Left colon (tissue), 2 donors: ENCODE data around the gene MITF. TPM values are rescaled to one million over a fixed set of nuclear protein-coding genes. Genes with fewer than 3 reads are reported as not detected.

ENCODE experiments used
- ATAC-seq: fragments of 200-7000 bp; cut with Tn5 transposase; one replicate; pipeline ENCODE4 v1.9.1; 2020; ENCODE audit warnings: mild to moderate bottlenecking, moderate library complexity
- DNase-seq, 2 donors: peaks; one replicate each; pipeline ENCODE4 v3.0.0-alpha.2; 2020
- intact Hi-C, 2 donors: fragments of 100-400 bp; cut with DNase I in 1 of 2; cut with micrococcal nuclease in 1 of 2; formaldehyde crosslinking; loops; one replicate each; pipeline versions ENCODE4 v1.11.2 to v1.14.0; 2022; cut with DNase I, micrococcal nuclease
- total RNA-seq, 2 donors: library from RNA; stranded (reverse); fragmentation: NEBNext Ultra II Directional; extraction: Animal tissue kit (Norgen Biotek cat#: 25700); gene quantifications; one replicate each; pipeline ENCODE4 v1.2.1, GENCODE V29; 2021
- donor health status: DM: no; HTN: no; CAD: no.
- donor health status: DM: yes; HTN: yes; CAD: no.

The MITF gene
- total RNA-seq, 2 donors from 2014 or later, result 3.6 to 9.3 TPM

DNA sequence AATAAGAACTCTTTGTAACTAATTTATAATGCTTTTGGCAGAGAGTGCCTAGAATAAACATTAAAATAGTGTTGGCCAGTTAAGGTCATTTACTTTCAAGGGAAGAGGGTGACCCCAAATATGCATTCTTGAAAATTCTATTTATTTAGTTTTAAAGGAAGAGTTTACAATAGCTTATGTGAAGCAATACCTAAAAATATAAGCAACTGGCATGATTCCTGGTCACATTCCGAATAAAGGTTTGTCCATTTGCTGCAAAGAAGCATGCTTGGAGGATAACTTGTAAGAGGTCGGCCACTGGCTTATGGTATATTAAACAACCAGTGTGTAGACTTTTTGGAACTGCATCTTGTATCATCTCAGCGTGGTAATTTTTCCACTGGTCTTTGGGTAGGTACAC, 10.2 kb downstream of the MITF start:
- intact Hi-C loops, result no loop called here
- no peak for ATAC-seq
- DNase-seq, result no peak

DNA sequence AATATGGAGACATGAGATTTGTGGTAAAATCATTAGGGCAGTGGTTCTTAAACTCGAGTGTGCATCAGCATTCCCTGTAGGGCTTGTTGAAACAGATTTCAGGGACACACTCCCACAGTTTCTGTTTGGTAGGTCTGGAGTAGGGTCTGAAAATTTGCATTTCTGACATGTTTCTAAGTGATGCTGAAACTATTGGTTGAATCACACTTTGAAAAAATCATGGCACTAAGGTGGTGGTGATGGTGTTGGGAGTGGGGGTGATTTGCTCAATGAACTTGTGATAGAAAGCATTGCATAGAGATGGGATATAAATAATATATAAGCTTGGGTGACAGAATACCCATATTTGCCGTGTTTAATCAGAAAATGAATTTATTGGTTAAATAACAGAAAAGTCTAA, 11.3 kb downstream of the MITF start:
- DNase-seq (no peak), ATAC-seq (no peak)
- intact Hi-C loops, result no loop called here

DNA sequence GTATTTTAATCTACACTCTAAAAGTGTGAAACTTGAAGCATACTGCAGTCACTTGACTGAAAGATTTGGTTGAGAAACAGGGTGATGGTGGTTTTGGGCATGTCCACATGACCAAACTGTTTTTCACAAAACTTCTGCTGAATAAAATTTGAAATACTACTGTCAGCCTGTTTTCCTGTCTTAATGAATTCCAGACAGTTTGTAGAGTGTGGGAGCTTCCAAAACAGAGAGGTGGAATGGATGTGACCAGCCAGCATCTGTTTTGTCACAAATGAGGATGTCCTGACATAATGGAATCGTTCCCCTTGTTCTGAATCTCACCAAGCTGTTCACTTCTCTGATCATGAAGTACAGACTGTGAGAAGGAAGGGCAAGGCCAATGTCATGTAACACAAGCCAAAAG, 11.8 kb downstream of the MITF start:
- DNase-seq, result no peak

DNA sequence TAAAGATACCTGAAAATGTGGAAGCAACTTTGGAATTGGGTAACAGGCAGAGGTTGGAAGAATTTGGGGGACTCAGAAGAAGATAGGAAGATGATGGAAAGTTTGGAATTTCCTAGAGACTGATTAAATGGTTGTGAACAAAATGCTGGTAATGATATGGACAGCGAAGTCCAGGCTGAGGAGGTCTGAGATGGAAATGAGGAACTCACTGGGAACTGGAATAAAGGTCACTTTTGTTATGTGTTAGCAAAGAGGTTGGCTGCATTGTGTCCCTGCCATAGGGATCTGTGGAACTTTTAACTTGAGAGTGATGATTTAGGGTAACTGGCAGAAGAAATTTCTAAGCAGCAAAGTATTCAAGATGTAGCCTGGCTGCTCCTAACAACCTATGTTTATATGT, 13.0 kb downstream of the MITF start:
- intact Hi-C loops, result no loop called here
- ATAC-seq, result no peak
- no peak for DNase-seq

More for the DNA sequence above, 11.8 kb downstream of the MITF start:
- ATAC-seq, result no peak
- intact Hi-C loops, result no loop called here

DNA sequence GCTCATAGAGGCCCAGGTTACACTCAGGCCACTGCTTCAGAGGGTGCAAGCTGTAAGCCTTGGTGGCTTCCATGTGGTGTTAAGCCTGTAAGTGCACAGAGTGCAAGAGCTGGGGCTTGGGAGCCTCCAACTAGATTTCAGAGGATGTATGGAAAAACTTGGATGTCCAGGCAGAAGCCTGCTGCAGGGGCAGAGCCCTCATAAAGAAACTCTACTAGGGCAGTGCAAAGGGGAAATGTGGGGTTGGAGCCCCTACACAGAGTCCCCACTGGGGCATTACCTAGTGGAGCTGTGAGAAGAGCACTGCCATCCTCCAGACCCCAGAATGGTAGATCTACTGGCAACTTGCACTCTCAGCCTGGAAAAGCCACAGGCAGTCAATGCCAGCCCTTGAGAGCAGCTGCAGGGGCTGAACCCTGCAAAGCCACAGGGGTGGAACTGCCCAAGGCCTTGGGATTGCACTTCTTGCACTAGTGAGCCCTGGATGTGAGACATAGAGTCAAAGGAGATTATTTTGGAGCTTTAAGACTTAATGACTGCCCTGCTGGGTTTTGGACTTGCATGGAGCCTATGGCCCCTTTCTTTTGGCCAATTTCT, 14.0 kb downstream of the MITF start:
- intact Hi-C loops, result no loop called here
- DNase-seq (no peak), ATAC-seq (no peak)

DNA sequence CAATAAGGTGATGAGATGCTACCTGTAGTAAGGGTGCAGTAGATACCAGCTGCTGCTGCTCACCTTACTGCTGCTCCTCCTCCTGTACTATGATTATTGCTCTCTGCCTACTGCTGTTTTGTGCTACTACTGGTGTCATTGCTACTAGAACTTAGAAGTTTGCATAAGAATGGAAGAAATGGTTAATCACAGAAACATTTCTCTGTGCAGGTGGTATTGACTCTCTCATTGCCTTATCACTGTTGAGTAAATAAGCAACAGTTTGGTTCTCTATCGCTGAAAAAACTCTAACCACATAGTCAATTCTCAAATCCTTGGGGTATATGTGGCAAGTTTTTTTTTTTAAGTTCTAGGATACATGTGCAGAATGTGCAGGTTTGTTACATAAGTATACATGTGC, 16.5 kb downstream of the MITF start:
- DNase-seq, result no peak
- intact Hi-C loops, result no loop called here
- no peak for ATAC-seq

DNA sequence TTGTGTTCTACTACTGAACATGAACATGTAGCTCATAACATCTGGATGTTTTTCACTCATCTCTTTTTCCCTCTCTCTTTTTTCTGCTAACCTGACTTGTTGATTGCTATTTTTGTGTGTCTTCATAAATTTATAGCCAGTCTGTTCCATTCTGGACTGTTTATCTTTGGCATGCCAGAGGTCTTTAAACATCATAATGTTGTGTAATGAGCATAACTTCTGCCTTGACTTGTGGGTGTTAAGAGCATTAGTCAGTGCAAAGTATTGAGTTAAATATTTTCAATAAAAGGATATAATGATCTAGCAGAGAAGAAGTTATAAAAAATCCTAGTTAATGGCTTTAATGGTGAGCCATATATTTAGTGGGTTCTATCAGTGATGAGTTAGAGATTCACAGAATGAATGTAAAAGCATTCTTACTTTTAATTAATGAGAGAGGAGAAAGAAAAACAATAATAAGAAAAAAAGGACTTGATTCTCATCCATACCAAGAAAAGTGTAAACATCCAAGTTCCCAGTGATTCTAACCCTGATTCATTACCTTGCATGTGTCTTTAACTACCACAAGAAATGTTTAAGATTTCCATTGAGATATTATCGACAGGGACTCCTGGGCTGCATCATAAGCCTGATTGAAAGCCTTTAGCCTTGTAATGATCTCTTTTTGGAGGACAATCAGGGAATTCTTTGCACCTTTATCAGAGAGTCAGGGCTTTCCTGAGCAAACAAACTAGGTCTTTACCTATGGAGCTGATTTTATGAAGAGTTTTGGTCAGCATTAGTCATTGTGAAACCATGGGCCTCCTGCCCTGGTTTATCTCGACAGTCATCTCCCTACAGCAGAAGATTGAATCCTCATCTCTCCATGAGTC, 22.9 kb downstream of the MITF start:
- ATAC-seq (no peak), DNase-seq (no peak)
- intact Hi-C loops, result no loop called here

DNA sequence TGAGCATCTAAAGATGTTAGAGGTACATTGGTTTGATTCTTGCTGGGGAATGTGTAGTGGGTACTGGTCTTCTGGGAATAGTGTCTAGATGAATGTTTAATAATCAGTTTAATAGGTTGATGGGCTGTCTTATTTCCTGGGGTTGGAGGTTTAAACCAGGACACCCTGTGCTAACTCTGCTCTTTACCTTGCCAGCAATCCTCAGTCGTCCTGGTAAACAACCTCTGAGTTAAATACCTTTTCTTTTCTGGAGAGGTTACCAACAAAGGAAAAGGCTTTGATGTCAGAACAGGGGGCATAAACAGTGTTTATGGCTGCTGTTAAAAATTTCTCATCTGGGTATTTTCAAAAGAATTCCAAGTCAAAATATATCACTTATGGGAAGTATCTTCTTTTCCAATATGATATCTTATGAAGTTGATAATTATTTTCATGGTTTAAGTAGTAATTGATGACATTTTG, 23.5 kb downstream of the MITF start:
- intact Hi-C loops, result no loop called here
- no peak for ATAC-seq
- DNase-seq, result no peak

DNA sequence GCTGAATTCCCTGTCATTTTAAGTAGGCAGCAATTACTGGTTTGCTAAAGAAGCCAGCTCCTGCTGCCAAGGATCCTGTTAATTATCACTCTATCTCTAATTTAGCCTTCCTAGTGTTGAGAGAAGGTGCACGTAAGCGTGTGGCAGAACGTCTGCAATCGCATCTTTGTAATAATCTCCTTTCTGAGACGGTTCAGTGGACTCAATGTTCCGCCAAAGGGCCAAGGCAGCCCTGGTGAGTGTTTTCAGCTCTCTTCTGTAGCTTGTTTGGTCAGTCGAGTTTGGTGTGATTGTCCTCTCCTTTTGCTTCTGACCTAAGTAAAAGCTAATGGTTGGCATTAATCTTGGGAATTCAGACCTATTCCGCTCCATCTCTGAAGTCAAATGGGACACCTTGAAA, 24.2 kb downstream of the MITF start:
- intact Hi-C loops, result no loop called here
- DNase-seq, result no peak

DNA sequence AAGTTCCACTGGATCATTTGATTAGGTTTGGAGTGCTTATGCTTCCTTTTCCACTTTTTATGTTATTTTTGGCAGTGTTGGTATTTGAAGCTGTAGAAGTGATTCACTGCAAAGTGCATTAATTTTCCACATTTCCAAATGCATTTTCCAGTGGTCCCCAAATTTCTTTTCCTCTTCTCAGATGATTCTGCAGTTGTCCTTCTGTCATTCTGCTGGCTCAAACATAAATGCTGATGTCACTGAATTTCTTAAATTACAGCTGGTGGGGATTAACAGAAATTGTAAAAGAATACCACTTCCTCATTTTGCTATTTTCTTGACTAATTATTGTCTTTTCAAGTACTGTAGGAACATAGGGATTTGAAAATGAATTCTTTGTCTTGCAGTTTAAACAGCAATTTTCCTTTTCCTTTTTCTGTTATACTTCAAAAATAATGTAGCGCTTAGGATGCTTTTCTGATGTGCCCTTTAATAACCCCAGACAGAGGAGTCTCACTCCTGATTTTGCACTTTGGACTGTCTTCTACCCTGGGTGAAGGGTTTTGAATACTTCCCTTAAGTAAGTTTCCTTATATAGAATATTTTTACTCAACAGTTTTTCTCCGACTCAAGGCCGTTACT, 25.0 kb downstream of the MITF start:
- DNase-seq (no peak), ATAC-seq (no peak)
- intact Hi-C loops, result no loop called here

More for the DNA sequence above, 24.2 kb downstream of the MITF start:
- ATAC-seq, result no peak

DNA sequence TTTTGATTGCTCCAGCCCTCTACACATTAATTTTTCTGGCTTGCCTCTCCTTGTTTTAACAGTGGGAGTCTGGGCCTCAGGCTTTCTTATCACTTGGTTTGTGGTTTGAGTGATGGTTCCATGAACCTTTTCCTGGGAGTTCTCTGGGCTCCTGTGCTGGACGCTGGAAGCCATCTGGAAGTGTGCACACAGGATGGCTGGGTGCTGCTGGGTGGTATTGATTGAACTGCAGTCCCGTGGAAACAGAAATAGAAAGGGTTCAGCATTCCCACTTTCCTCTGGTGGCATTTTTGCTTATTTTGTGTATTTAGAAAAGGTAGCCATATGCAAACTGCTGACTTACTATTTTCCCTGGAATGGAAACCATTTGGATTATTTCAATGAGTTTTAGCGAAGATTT, 25.6 kb downstream of the MITF start:
- no peak for ATAC-seq
- DNase-seq, result no peak
- intact Hi-C loops, result no loop called here

DNA sequence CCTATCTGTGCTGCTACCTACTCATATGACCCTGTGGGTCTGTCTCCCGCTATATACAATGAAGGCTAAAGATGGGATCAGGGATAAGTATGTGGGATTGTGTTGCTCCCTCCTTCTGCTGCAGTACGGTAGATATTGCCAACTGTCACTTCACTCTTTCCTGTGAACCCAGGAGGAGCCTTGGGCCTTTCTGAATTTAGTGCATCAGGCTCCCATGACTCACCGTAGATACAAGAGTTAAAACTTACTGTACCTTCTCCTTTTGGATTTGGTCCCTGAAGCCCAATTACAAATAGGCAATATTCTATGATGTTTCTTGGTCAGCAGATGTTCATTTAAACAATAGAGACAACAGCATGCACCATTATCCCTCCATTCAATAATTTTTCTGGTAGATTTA, 27.4 kb downstream of the MITF start:
- ATAC-seq, result no peak
- DNase-seq, result no peak
- intact Hi-C loops, result no loop called here

DNA sequence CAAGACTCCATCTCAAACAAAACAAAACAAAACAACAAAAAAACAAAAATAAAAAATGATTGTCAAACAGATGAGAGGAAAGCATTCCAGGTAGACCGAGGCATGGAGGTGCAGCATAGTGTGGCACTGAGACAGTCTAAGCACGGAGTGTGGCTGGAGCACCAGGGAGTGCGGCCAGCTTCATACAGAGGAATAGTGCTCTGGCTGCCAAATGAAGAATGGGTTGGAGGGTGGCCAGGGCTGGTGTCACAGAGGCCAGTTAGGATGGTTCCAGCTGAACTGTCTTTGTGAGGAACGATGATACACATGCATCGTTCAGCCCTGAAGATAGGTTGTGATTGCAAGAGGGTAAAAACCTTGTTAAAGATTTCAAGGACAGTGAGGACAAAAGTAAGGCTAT, 28.3 kb downstream of the MITF start:
- intact Hi-C loops, result no loop called here
- ATAC-seq (no peak), DNase-seq (peak; percentile 33 to 51)

DNA sequence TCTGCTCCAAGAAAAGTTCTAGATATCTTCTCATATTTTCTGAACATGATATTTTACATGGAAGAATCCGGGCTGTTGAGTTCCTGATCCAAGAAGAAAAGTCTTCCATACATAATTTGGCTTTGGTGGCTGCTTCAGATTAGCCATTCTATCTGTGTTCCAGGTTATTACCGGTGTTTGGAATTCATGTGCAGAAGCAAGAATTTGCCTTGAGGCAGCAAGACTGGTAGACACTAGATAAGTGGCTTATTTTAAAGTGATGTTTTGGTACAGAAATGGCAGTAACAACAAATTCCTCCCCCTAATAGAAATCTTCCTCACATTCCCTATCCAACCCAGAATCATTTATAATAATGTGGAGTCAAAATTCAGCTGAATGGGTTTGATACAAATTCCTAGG, 29.2 kb downstream of the MITF start:
- no peak for DNase-seq
- intact Hi-C loops, result no loop called here
- ATAC-seq, result no peak

DNA sequence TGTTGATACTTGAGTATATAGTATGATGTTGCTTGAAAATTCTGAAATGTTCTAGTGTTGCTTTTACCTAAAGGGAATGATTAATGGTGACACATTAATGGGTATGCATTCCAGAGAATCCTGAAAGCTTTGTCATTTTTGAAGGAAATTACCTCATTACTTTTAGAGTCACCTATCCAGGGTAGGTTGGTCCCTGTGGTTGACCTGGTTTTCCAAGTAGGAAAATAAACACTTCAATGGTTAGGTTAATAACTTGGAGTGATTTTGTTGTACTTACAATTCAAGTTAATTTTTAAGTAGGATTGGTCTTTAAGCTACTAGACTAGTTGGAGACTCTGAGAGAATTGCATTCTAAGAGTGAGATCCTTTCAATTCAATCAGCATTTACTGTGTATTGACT, 31.0 kb downstream of the MITF start:
- DNase-seq, result no peak
- intact Hi-C loops, result no loop called here
- ATAC-seq, result no peak

DNA sequence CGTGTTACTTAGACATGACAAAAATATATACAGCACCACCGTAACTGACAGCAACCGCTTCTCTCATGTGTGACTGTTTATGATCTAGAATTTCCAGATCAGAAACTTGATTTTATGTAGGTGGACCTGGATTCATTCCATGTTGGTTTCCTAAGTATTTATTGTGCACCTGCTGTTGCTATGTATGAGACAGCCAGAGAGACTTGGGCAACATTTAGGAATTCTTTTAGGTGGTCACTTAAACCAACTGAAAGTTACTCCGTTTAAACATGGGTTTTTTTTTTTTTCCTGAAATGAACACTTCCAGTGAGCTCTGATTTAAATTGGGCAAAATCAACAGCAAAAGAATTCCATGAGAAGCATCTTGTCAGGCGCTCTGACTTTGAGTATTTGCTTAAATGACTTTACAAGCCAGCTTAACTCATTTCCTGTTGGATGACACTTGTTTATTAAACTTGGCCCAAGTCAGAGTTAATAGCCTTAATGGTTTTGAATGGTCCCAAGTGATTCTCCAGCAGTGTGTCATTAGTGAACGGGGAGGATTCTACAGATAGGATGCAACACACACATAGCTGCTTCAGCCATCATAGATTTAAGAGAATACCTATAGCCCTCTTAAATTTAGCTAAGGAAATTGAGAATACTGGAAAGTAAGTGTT, 31.8 kb downstream of the MITF start:
- no peak for ATAC-seq
- intact Hi-C loops, result no loop called here
- DNase-seq, result no peak

DNA sequence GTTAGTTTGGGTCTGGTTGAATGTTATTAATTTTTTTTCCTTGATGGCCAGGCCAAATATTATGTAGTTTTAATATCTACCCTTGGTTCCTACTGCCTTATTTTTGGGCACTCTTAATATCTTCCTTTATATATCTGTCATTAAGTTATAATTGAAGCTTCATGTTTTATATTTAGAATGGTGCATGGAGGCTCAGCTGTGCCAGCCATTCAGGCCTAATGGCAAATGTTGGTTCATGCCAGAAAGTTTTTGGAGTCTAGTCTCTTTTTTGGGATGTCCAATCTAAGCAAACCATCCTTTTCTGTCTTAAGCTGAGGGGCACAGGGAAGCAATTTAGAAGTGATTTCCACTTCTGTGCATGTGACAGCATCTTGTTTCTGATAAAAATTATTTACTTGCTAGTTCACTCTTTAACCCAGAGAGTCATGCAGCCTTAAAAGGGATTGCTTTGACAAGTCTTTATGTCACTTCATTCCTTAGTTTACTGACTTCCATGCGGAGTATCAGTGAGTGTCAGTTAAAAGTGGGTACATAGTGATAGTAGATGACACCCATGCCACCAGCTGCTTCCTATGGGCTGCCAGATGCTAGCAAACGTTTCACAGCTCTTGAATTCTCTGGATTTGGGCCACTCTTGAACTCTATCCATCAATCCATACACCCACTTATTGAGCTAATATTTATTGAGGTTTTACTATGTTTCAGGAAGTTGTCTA, 33.0 kb downstream of the MITF start:
- intact Hi-C loops, result no loop called here

DNA sequence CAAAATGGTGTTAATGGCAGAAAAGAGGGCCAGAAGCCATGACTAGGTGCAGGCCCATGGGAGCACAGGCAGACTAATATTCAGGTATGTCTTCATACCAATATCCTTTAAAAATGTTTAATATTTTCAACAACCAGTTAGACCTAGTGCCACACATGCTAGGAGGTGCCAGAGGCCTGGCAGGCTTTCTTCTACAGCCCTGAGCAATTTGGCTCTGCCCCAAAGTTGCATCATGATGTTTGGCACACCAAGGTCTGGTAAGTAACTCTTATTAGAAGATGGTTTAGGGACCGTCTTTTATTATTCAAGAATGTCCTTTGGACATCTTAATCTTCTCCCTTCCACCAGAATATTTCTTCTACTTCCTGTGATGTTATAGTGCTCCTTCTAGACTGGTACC, 34.8 kb downstream of the MITF start:
- DNase-seq, result peak in 1 of 2 donors; percentile 39
- ATAC-seq, result no peak
- intact Hi-C loops, result no loop called here

More for the DNA sequence above, 33.0 kb downstream of the MITF start:
- DNase-seq, result no peak
- ATAC-seq, result no peak

DNA sequence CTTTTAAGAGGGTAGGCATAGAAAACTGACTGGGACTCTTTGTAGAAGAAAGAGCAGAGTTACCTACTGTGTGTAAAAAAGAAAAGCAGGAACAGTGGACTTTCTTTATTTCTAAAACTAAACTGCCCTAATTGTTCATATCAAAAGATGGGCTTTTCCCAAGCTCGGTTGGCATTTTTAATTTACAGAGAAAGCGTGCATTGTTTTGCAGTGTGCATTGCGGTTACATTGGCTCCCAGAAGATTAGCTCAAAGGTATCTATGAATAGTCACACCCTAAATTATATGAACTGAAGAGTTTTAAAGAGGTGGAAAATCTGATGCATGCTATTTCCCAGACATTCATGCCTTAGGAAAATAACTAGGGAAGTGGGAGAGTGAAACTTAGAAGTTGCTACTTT, 36.5 kb downstream of the MITF start:
- ATAC-seq (no peak), DNase-seq (no peak)
- intact Hi-C loops, result no loop called here
